22Rv1 (cell line): ENCODE results near the gene SCEL.

Experiments
- H3K27ac ChIP-seq: fragments of 450-650 bp; 2 replicates; pipeline ENCODE4 v1.5.1; 2017
- ZFX ChIP-seq: fragments of 450-650 bp; IDR thresholded peaks from 2 replicates; pipeline ENCODE4 v1.6.1; 2017; ENCODE audit warnings: antibody characterized with exemption, borderline replicate concordance
- TF ChIP-seq, protein P1 (sequence below): fragments of 450-650 bp; IDR thresholded peaks from 2 replicates; pipeline ENCODE4 v1.5.1; 2017; ENCODE audit warnings: mild to moderate bottlenecking

Gene SCEL

GRCh38 chr13:77565635-77566034 lies 30.1 kb downstream of the SCEL start:
- no peak overlapping the region for H3K27ac ChIP-seq

GRCh38 chr13:77571956-77572355 lies 36.5 kb downstream of the SCEL start:
- no peak overlapping the region for H3K27ac ChIP-seq
- TF ChIP-seq, protein P1, sequence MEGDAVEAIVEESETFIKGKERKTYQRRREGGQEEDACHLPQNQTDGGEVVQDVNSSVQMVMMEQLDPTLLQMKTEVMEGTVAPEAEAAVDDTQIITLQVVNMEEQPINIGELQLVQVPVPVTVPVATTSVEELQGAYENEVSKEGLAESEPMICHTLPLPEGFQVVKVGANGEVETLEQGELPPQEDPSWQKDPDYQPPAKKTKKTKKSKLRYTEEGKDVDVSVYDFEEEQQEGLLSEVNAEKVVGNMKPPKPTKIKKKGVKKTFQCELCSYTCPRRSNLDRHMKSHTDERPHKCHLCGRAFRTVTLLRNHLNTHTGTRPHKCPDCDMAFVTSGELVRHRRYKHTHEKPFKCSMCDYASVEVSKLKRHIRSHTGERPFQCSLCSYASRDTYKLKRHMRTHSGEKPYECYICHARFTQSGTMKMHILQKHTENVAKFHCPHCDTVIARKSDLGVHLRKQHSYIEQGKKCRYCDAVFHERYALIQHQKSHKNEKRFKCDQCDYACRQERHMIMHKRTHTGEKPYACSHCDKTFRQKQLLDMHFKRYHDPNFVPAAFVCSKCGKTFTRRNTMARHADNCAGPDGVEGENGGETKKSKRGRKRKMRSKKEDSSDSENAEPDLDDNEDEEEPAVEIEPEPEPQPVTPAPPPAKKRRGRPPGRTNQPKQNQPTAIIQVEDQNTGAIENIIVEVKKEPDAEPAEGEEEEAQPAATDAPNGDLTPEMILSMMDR = no peak
- TF ChIP-seq ZFX = no peak

More at GRCh38 chr13:77565635-77566034, 30.1 kb downstream of the SCEL start:
- TF ChIP-seq ZFX = no peak
- TF ChIP-seq, protein P1 = peak; percentile 70

DNA sequence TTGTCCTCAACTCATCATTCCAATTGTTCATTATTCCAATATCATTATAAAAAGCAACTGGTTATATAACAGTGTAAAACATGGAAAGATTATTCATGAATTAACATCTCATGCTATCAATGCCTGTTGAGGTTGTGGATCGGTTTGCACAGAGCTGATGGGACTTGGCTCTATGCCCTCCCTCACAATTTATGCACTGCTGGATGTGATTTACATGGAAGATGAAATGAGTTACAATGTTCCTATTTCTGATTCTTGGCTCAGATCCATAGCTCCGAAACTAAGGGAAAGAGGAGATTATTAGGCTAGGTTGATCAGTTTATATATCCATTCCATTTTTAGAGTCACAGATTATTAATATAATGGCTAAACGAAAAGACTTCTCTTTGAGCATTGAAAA lies 38.6 kb downstream of the SCEL start:
- H3K27ac ChIP-seq = no peak overlapping the region
- TF ChIP-seq ZFX = no peak
- TF ChIP-seq, protein P1 = no peak

GRCh38 chr13:77579959-77580358 lies 44.5 kb downstream of the SCEL start:
- no peak for TF ChIP-seq ZFX
- TF ChIP-seq, protein P1 = no peak

DNA sequence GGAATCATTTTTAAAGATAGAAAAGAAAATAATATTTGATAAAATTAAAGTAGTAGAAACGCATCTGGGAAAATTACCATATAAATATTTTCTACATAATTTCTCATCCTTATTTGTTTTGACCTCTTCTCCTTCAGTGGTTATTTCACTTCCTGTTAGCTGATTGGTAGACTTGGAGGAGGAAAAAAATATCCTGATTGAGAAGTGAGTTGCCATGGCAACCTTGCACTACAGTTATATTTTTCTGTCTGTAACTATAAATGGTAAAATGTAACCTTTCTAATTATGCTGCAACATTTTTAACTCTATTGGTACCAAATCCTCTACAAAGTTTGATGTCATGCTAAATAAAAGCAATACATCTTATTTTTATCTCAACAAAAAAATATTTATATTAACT lies 45.2 kb downstream of the SCEL start:
- no peak for TF ChIP-seq ZFX
- TF ChIP-seq, protein P1 = no peak
- H3K27ac ChIP-seq = no peak overlapping the region

More at GRCh38 chr13:77579959-77580358, 44.5 kb downstream of the SCEL start:
- H3K27ac ChIP-seq = no peak overlapping the region

- TF ChIP-seq, protein P1 = no peak
- no peak for TF ChIP-seq ZFX
- no peak overlapping the region for H3K27ac ChIP-seq
Measured at GRCh38 chr13:77583581-77583980, 48.1 kb downstream of the SCEL start.

- TF ChIP-seq, protein P1 = no peak
- H3K27ac ChIP-seq = no peak overlapping the region
Measured at GRCh38 chr13:77584106-77584505, 48.6 kb downstream of the SCEL start.
